GM23338 (cell line): ENCODE data around the gene CDIPT.
"Not testable (repeated sequence)": the region's sequence is repeated elsewhere in the genome, so short reads cannot be mapped to it uniquely, and the experiment has no call there.

ENCODE experiments used
- CTCF ChIP-seq, 2 experiments: fragments of 200-600 bp in 1 of 2; sonication (generic) in 1 of 2; conservative IDR thresholded peaks; 2 replicates each; pipeline versions ENCODE4 v1.5.1 to v1.6.1; 2016 to 2017; ENCODE audit warnings: antibody characterized with exemption in 2 of 2, low read depth in 2 of 2, mild to moderate bottlenecking in 2 of 2, moderate library complexity in 1 of 2
- EZH2 ChIP-seq: fragments of 200-600 bp; sonication (generic); IDR thresholded peaks from one replicate; pipeline ENCODE4 v1.8.0; 2017; ENCODE audit warnings: antibody characterized with exemption, mild to moderate bottlenecking, low read depth; ENCODE audit not compliant: unreplicated experiment
- EZH2phosphoT487 ChIP-seq: fragments of 200-600 bp; sonication (generic); IDR thresholded peaks from one replicate; pipeline ENCODE4 v1.8.1; 2018; ENCODE audit warnings: antibody characterized with exemption; ENCODE audit not compliant: unreplicated experiment
- JUNB ChIP-seq: IDR thresholded peaks from one replicate; pipeline ENCODE4 v1.6.1; 2016; ENCODE audit warnings: antibody characterized with exemption; ENCODE audit not compliant: unreplicated experiment

- not testable (repeated sequence) for TF ChIP-seq CTCF (conservative IDR thresholded peaks at IDR 0.05; ENCODE audit: low read depth in 2 of 2); EZH2; EZH2phosphoT487; JUNB
These were observed 6.0 kb upstream of the CDIPT start for GRCh38 chr16:29869067-29869466.
